GM06990 (cell line): ENCODE data around the gene INSYN2A.

Experiments used
- DNase-seq: peaks from one replicate; pipeline ENCODE4 v3.0.0-alpha.2; 2011; ENCODE audit not compliant: insufficient read length; ENCODE audit errors: extremely low read depth
- H3K27me3 ChIP-seq: replicated peaks from 2 replicates; pipeline ENCODE4 v1.6.0; 2011; ENCODE audit warnings: low read length; ENCODE audit not compliant: control insufficient read depth, insufficient read depth
- H3K36me3 ChIP-seq: 2 replicates; pipeline ENCODE4 v1.5.1; 2011; ENCODE audit warnings: low read length; ENCODE audit not compliant: control insufficient read depth, insufficient read depth
- H3K4me3 ChIP-seq: replicated peaks from 2 replicates; pipeline ENCODE4 v1.5.1; 2011; ENCODE audit warnings: low read depth, mild to moderate bottlenecking, control low read depth, low read length
- CTCF ChIP-seq: IDR thresholded peaks from 2 replicates; pipeline ENCODE4 v1.5.1; 2011; ENCODE audit warnings: low read length, control low read depth, mild to moderate bottlenecking, inconsistent platforms; ENCODE audit not compliant: insufficient read depth, poor library complexity, severe bottlenecking

Gene INSYN2A

DNA sequence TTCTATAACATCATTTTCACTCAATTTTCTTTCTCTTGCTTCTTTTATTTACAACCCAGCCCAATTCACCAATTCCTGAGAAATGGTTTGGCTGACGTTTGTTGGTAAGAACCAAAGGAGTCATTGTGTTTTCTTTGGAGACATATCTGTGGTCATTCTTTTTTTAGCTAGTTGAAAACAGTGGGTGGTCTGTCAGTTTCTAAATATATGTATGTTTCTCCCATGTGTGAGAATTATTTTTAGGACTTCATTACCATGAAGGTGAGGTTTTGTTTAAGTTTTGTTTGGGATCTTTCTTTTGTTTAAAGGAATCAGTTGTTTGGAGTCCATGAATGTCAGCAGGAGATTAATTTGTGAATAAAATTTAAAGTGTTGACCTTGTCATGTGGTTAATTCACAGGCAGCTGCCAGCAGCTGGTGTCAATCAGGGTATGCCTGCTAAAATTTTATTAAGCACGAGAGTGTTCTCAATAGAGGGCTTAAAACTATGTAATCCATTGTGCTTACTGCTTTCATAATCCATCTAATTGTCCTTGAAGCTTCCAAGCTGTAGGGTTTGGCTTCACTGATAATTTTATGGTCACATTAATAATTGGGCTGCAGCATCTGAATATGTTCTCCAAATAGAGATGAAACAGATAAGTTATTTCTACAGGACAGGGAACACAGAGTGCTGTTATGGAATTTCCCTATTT lies 38.7 kb downstream of the INSYN2A start:
- TF ChIP-seq CTCF = no peak
- DNase-seq = no peak
- Histone ChIP-seq H3K27me3 (no peaks in the 10 kb centered on the region), H3K4me3 (no peak overlapping the region), H3K36me3 (no peaks in the 10 kb centered on the region)

- TF ChIP-seq CTCF = no peak
- DNase-seq = no peak
- Histone ChIP-seq H3K36me3 (no peaks in the 10 kb centered on the region), H3K4me3 (no peak overlapping the region), H3K27me3 (no peaks in the 10 kb centered on the region)
Measured at GRCh38 chr10:127157089-127157488, 39.3 kb downstream of the INSYN2A start.

- TF ChIP-seq CTCF = no peak
- H3K4me3 ChIP-seq = no peak overlapping the region
- H3K27me3 ChIP-seq = no peaks in the 10 kb centered on the region
- H3K36me3 ChIP-seq = no peaks in the 10 kb centered on the region
- no peak for DNase-seq
Measured at GRCh38 chr10:127154831-127155620, 41.4 kb downstream of the INSYN2A start.

DNA sequence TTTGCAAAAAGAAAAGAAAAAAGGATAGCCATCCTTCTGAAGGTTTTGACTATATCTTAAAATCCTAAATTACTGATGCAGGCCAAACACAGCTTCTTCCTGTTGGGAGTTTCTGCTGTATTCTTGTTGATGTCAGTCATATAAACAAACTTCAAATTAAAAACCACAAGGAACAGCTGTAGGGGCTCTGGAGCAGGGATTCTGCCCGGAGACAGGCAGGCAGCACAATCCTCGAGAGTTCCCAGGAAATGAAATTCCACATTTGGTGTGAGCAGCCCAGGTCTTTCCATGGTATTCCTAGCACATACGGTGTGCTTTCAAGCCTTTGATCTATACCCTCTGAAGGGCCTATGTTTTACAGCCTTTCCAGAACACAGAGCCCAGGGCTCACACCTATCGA lies 43.2 kb downstream of the INSYN2A start:
- Histone ChIP-seq H3K4me3 (no peak overlapping the region), H3K27me3 (no peaks in the 10 kb centered on the region), H3K36me3 (no peaks in the 10 kb centered on the region)
- no peak for TF ChIP-seq CTCF
- no peak for DNase-seq

DNA sequence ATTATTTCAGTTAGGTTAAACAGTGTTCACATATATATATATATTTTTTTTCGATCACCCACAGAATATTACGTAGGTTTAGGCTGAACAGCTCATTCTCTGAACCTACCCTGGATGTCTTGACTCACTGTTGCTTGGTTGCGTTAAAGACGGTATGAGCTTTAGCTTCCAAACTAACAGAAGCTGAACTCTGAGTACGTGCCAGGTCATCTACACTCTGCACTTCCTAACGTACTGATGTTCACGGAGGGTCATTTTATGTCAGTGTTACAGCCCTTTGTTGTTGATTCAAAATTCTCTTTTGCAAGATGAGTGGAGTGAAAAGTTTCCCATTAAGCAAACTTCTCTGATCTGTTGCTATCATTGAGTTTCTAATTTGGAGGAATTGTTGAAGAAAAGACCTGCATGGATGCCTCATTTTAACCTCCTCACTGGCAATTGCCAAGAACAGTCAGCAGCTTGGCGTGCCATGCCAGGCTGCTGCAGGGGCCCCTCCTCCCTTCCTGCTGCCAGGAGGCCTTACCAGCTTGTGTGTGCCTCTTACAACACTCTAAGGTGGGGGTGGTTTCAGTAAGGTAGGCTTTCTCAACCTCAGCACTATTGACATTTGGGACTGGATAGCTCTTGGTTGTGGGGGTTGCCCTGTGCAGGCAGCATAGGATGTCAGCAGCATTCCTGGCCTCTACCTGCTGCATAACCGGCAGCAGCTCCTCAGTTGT lies 44.3 kb downstream of the INSYN2A start:
- Histone ChIP-seq H3K36me3 (no peaks in the 10 kb centered on the region), H3K4me3 (no peak overlapping the region), H3K27me3 (no peaks in the 10 kb centered on the region)
- DNase-seq = no peak
- TF ChIP-seq CTCF = no peak
